ENCODE data around the gene OSBPL5.

Gene OSBPL5

DNA sequence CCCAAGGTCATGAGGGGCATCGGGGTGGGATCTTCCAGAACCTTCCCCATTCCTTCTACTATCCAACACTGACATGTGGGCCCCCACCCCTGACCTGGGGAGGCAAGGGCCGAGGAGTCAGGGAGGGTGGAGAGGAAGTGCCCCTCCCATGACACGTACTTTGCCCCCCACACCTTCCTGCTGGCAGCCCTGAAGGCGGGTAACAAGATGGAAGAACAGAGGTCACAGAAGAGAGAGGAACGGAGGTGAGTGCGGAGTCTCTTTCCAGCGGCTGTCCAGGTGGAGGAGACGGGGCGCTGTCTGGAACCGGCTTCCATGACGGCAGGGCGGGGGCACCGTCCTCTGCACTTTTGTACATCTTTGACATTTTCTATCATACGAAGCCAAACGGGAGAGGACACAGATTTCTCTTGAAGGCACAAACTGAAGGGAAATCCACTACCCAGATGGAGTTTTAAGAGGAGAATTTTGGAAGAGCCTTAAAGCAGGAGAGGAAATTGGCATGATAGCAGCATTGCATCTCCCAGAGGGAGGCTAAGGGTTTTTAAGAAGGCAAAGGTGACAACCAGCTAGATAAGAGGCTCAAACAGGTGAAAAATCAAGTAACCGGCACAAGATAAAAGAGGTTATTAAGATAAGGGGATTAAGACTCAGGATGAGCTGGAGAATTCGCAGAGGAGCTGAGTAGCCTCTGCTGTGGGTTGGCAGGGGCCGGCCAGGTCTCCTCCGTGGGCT lies 16.7 kb downstream of the OSBPL5 start:
- no peak overlapping the region for H3K14ac ChIP-seq (ENCODE audit: low read length)
- no peak overlapping the region for H3K4ac ChIP-seq (ENCODE audit: low read length)
- no peak for DNase-seq (ENCODE audit: low spot score)
- H4K91ac ChIP-seq (ENCODE audit: low read depth, low read length, poor library complexity), result no peak overlapping the region
- H3K18ac ChIP-seq (ENCODE audit: low read length), result no peak overlapping the region
- no peak overlapping the region for H3K27ac ChIP-seq (replicated peaks; ENCODE audit: low read length)
- H3K4me2 ChIP-seq (ENCODE audit: insufficient read depth, low read length, poor library complexity, severe bottlenecking), result no peak overlapping the region
- peaks cover 0 to 3% (median 0%) of the 10 kb centered on the region in 3 experiments for H3K27me3 ChIP-seq (ENCODE audit: control insufficient read depth in 3 of 3, insufficient read depth in 3 of 3, low read depth in 1 of 3, low read length in 3 of 3)
- H4K8ac ChIP-seq (ENCODE audit: low read depth, low read length), result no peak overlapping the region
- H3K36me3 ChIP-seq (replicated peaks in 1 of 2; ENCODE audit: control insufficient read depth in 2 of 2, insufficient read depth in 2 of 2, low read length in 2 of 2), result peaks cover 3 to 4% of the 10 kb centered on the region in 2 donors
- no peak overlapping the region for H2BK12ac ChIP-seq (ENCODE audit: low read length)
- H3K4me3 ChIP-seq (ENCODE audit: low read length in 2 of 2), result no peak overlapping the region
- no peak overlapping the region for H3K23ac ChIP-seq (ENCODE audit: low read depth, low read length, poor library complexity)
- no CpG with 5 or more reads among the region's 19 CpGs for WGBS, 2 donors (ENCODE audit: extremely low coverage in 2 of 2, insufficient read length in 2 of 2, insufficient replicate concordance in 1 of 2)
- H2BK15ac ChIP-seq (ENCODE audit: low read length), result no peak overlapping the region
- no peak overlapping the region for H2BK5ac ChIP-seq (ENCODE audit: low read length)
- no peak overlapping the region for H2AFZ ChIP-seq (ENCODE audit: low read length)
- peak overlapping the region; percentile 39 for H2BK120ac ChIP-seq (ENCODE audit: low read depth, low read length)
- H3K9ac ChIP-seq (ENCODE audit: low read depth, low read length, poor library complexity), result no peak overlapping the region
- peak overlapping the region; percentile 32 for H2AK5ac ChIP-seq (ENCODE audit: low read depth, low read length)
- peaks cover 0 to 5% of the 10 kb centered on the region in 2 donors for H3K9me3 ChIP-seq (replicated peaks in 1 of 2; ENCODE audit: control insufficient read depth in 2 of 2, insufficient read depth in 1 of 2, low read depth in 1 of 2, low read length in 2 of 2)
- H3K4me1 ChIP-seq (ENCODE audit: control insufficient read depth in 2 of 2, insufficient read depth in 1 of 2, low read depth in 1 of 2, low read length in 2 of 2), result peaks cover 10 to 15% of the 10 kb centered on the region in 2 donors
- H3K79me1 ChIP-seq (ENCODE audit: low read depth, low read length), result peaks cover 9% of the 10 kb centered on the region

DNA sequence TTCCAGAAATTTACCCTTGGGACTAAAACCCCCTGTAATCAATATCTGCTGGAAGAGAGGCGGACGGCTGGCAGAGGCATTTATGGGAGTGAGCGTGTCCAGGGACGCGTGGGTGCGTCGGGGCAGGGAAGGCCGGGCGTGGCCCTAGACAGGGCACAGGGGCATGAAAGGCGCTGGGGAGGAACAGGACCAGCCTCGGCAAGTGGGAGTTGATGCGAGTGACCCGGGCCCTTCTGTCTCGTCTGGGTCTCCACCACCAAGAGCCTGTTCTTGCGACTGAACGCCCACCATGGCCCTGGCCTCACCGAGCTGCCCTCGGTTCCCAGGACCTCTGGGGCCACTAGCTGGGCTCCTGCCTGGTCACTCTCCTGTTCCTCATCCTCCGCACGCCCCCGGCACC lies 17.5 kb downstream of the OSBPL5 start:
- H3K23ac ChIP-seq (ENCODE audit: low read depth, low read length, poor library complexity), result no peak overlapping the region
- WGBS, 2 donors (ENCODE audit: extremely low coverage in 2 of 2, insufficient read length in 2 of 2, insufficient replicate concordance in 1 of 2), result no CpG with 5 or more reads among the region's 21 CpGs
- DNase-seq (ENCODE audit: low spot score), result no peak

DNA sequence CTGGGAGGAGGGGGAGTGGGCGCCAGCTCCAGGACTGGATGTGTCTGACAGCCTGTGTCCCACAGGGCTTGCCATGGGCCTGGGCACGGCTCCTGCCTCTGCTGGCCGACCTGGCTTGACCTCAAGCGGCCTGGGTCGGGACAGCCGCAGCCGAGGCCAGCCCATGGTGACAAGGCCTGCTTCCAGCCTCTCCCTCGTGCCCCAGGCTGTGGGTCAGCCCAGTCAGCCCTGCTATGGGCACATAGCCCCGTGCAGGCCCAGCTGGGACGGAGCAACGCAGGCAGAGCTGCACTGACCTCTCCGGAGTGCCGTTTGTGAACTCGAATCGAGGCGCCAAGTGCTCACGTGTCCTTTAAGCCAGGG lies 17.9 kb downstream of the OSBPL5 start:
- H3K27me3 ChIP-seq (ENCODE audit: control insufficient read depth in 3 of 3, insufficient read depth in 3 of 3, low read depth in 1 of 3, low read length in 3 of 3), result peaks cover 0 to 3% (median 0%) of the 10 kb centered on the region in 3 experiments
- no peak overlapping the region for H2BK12ac ChIP-seq (ENCODE audit: low read length)
- H3K23ac ChIP-seq (ENCODE audit: low read depth, low read length, poor library complexity), result no peak overlapping the region
- H2BK5ac ChIP-seq (ENCODE audit: low read length), result no peak overlapping the region
- no peak overlapping the region for H3K4me3 ChIP-seq (ENCODE audit: low read length in 2 of 2)
- peak overlapping the region; percentile 71 for H3K18ac ChIP-seq (ENCODE audit: low read length)
- H2BK120ac ChIP-seq (ENCODE audit: low read depth, low read length), result peak overlapping the region; percentile 39
- peaks cover 9% of the 10 kb centered on the region for H3K79me1 ChIP-seq (ENCODE audit: low read depth, low read length)
- no peak overlapping the region for H2AFZ ChIP-seq (ENCODE audit: low read length)
- DNase-seq (ENCODE audit: low spot score), result no peak
- H3K9ac ChIP-seq (ENCODE audit: low read depth, low read length, poor library complexity), result peak overlapping the region; percentile 36
- H3K27ac ChIP-seq (replicated peaks; ENCODE audit: low read length), result no peak overlapping the region
- H4K91ac ChIP-seq (ENCODE audit: low read depth, low read length, poor library complexity), result no peak overlapping the region
- H4K8ac ChIP-seq (ENCODE audit: low read depth, low read length), result no peak overlapping the region
- peaks cover 2 to 6% of the 10 kb centered on the region in 2 donors for H3K4me1 ChIP-seq (ENCODE audit: control insufficient read depth in 2 of 2, insufficient read depth in 1 of 2, low read depth in 1 of 2, low read length in 2 of 2)
- peaks cover 3 to 4% of the 10 kb centered on the region in 2 donors for H3K36me3 ChIP-seq (replicated peaks in 1 of 2; ENCODE audit: control insufficient read depth in 2 of 2, insufficient read depth in 2 of 2, low read length in 2 of 2)
- peaks cover 0 to 5% of the 10 kb centered on the region in 2 donors for H3K9me3 ChIP-seq (replicated peaks in 1 of 2; ENCODE audit: control insufficient read depth in 2 of 2, insufficient read depth in 1 of 2, low read depth in 1 of 2, low read length in 2 of 2)
- H3K4me2 ChIP-seq (ENCODE audit: insufficient read depth, low read length, poor library complexity, severe bottlenecking), result no peak overlapping the region
- H2AK5ac ChIP-seq (ENCODE audit: low read depth, low read length), result no peak overlapping the region
- no CpG with 5 or more reads among the region's 17 CpGs for whole genome bisulfite sequencing, 2 donors (ENCODE audit: extremely low coverage in 2 of 2, insufficient read length in 2 of 2, insufficient replicate concordance in 1 of 2)
- no peak overlapping the region for H3K4ac ChIP-seq (ENCODE audit: low read length)
- H2BK15ac ChIP-seq (ENCODE audit: low read length), result no peak overlapping the region
- no peak overlapping the region for H3K14ac ChIP-seq (ENCODE audit: low read length)

More for the DNA sequence above, 17.5 kb downstream of the OSBPL5 start:
- peaks cover 11% of the 10 kb centered on the region for H3K79me1 ChIP-seq (ENCODE audit: low read depth, low read length)
- H2AFZ ChIP-seq (ENCODE audit: low read length), result no peak overlapping the region
- no peak overlapping the region for H2BK12ac ChIP-seq (ENCODE audit: low read length)
- peaks cover 0 to 5% of the 10 kb centered on the region in 2 donors for H3K9me3 ChIP-seq (replicated peaks in 1 of 2; ENCODE audit: control insufficient read depth in 2 of 2, insufficient read depth in 1 of 2, low read depth in 1 of 2, low read length in 2 of 2)
- H4K91ac ChIP-seq (ENCODE audit: low read depth, low read length, poor library complexity), result no peak overlapping the region
- no peak overlapping the region for H3K9ac ChIP-seq (ENCODE audit: low read depth, low read length, poor library complexity)
- H3K27ac ChIP-seq (replicated peaks; ENCODE audit: low read length), result no peak overlapping the region
- peaks cover 2 to 8% of the 10 kb centered on the region in 2 donors for H3K4me1 ChIP-seq (ENCODE audit: control insufficient read depth in 2 of 2, insufficient read depth in 1 of 2, low read depth in 1 of 2, low read length in 2 of 2)
- H3K14ac ChIP-seq (ENCODE audit: low read length), result peak overlapping the region; percentile 50
- peak overlapping the region; percentile 65 for H2AK5ac ChIP-seq (ENCODE audit: low read depth, low read length)
- H3K27me3 ChIP-seq (ENCODE audit: control insufficient read depth in 3 of 3, insufficient read depth in 3 of 3, low read depth in 1 of 3, low read length in 3 of 3), result peaks cover 0 to 3% (median 0%) of the 10 kb centered on the region in 3 experiments
- H3K4ac ChIP-seq (ENCODE audit: low read length), result no peak overlapping the region
- H3K18ac ChIP-seq (ENCODE audit: low read length), result peak overlapping the region; percentile 53
- no peak overlapping the region for H2BK5ac ChIP-seq (ENCODE audit: low read length)
- H2BK15ac ChIP-seq (ENCODE audit: low read length), result no peak overlapping the region
- peak overlapping the region; percentile 39 for H2BK120ac ChIP-seq (ENCODE audit: low read depth, low read length)
- peaks cover 3 to 4% of the 10 kb centered on the region in 2 donors for H3K36me3 ChIP-seq (replicated peaks in 1 of 2; ENCODE audit: control insufficient read depth in 2 of 2, insufficient read depth in 2 of 2, low read length in 2 of 2)
- no peak overlapping the region for H3K4me3 ChIP-seq (ENCODE audit: low read length in 2 of 2)
- no peak overlapping the region for H4K8ac ChIP-seq (ENCODE audit: low read depth, low read length)
- H3K4me2 ChIP-seq (ENCODE audit: insufficient read depth, low read length, poor library complexity, severe bottlenecking), result no peak overlapping the region

DNA sequence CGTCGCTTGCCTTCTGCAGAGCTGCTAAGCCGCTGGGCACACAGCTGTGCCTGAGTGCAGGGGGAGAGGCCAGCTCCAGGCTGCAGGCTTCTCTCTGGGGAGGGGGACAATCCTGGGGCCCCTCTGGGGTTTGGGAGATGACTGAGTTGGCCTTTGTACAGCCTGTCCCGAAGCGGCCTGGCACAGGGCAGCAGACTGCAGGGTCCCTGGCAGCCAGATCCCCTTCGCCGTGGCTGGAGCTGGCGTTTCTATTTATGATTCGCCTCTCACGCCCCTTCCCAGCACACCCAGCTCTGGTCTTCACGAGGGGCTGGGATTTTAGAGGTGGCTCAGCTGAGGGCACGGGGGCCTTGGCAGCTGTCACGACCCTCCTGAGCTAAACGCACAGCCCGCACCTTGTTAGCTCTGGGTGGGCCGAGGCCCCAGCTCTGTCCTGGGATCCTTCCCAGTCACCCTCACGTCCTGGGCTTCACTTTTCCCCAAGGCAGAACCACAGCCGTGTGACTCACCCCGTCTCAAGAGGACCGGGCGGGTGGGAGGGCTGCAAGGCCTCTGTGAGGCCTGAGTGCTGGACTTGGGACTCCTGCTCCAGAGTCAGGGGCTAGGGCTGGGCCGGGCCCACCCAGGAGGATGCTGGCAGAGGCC lies 18.4 kb downstream of the OSBPL5 start:
- no peak overlapping the region for H3K4me2 ChIP-seq (ENCODE audit: insufficient read depth, low read length, poor library complexity, severe bottlenecking)
- peak overlapping the region; percentile 79 for H3K14ac ChIP-seq (ENCODE audit: low read length)
- H2AK5ac ChIP-seq (ENCODE audit: low read depth, low read length), result peak overlapping the region; percentile 22
- H3K23ac ChIP-seq (ENCODE audit: low read depth, low read length, poor library complexity), result peak overlapping the region; percentile 17
- no peak overlapping the region for H2BK12ac ChIP-seq (ENCODE audit: low read length)
- peak overlapping the region; percentile 68 for H3K9ac ChIP-seq (ENCODE audit: low read depth, low read length, poor library complexity)
- H3K18ac ChIP-seq (ENCODE audit: low read length), result peak overlapping the region; percentile 44
- no peak overlapping the region for H4K91ac ChIP-seq (ENCODE audit: low read depth, low read length, poor library complexity)
- H3K36me3 ChIP-seq (replicated peaks in 1 of 2; ENCODE audit: control insufficient read depth in 2 of 2, insufficient read depth in 2 of 2, low read length in 2 of 2), result peaks cover 3 to 4% of the 10 kb centered on the region in 2 donors
- peaks cover 2 to 6% of the 10 kb centered on the region in 2 donors for H3K4me1 ChIP-seq (ENCODE audit: control insufficient read depth in 2 of 2, insufficient read depth in 1 of 2, low read depth in 1 of 2, low read length in 2 of 2)
- no peak overlapping the region for H3K4me3 ChIP-seq (ENCODE audit: low read length in 2 of 2)
- H3K4ac ChIP-seq (ENCODE audit: low read length), result no peak overlapping the region
- peaks cover 0 to 5% of the 10 kb centered on the region in 2 donors for H3K9me3 ChIP-seq (replicated peaks in 1 of 2; ENCODE audit: control insufficient read depth in 2 of 2, insufficient read depth in 1 of 2, low read depth in 1 of 2, low read length in 2 of 2)
- WGBS, 2 donors (ENCODE audit: extremely low coverage in 2 of 2, insufficient read length in 2 of 2, insufficient replicate concordance in 1 of 2), result no CpG with 5 or more reads among the region's 22 CpGs
- H4K8ac ChIP-seq (ENCODE audit: low read depth, low read length), result no peak overlapping the region
- no peak overlapping the region for H2BK15ac ChIP-seq (ENCODE audit: low read length)
- peak overlapping the region; percentile 39 for H2BK120ac ChIP-seq (ENCODE audit: low read depth, low read length)
- peaks cover 0 to 3% (median 0%) of the 10 kb centered on the region in 3 experiments for H3K27me3 ChIP-seq (ENCODE audit: control insufficient read depth in 3 of 3, insufficient read depth in 3 of 3, low read depth in 1 of 3, low read length in 3 of 3)
- DNase-seq (ENCODE audit: low spot score), result no peak
- H3K79me1 ChIP-seq (ENCODE audit: low read depth, low read length), result peaks cover 8% of the 10 kb centered on the region
- no peak overlapping the region for H2BK5ac ChIP-seq (ENCODE audit: low read length)
- no peak overlapping the region for H2AFZ ChIP-seq (ENCODE audit: low read length)
- no peak overlapping the region for H3K27ac ChIP-seq (replicated peaks; ENCODE audit: low read length)
